Right kidney (tissue), 1 donor: ENCODE results near the gene GPC6.

Source experiments
- DNase-seq: peaks from one replicate; pipeline ENCODE4 v3.0.0-alpha.2; 2016

Gene GPC6

GRCh38 chr13:93227878-93228642, 1.5 kb downstream of the GPC6 start:
- DNase-seq, result peak; percentile 99

- no peak for DNase-seq
Observed at GRCh38 chr13:93228643-93228937, 2.0 kb downstream of the GPC6 start.

GRCh38 chr13:93230261-93230855, 3.8 kb downstream of the GPC6 start:
- DNase-seq, result no peak

GRCh38 chr13:93231867-93232266, 5.3 kb downstream of the GPC6 start:
- DNase-seq, result no peak

- no peak for DNase-seq
Observed at GRCh38 chr13:93233997-93234416, 7.4 kb downstream of the GPC6 start.

GRCh38 chr13:93234459-93234858, 7.9 kb downstream of the GPC6 start:
- no peak for DNase-seq

GRCh38 chr13:93235258-93236015, 8.8 kb downstream of the GPC6 start:
- no peak for DNase-seq

GRCh38 chr13:93238711-93239110, 12.1 kb downstream of the GPC6 start:
- no peak for DNase-seq

- no peak for DNase-seq
Observed at GRCh38 chr13:93243375-93244063, 16.9 kb downstream of the GPC6 start.

GRCh38 chr13:93244141-93244917, 17.7 kb downstream of the GPC6 start:
- peak; percentile 48 for DNase-seq

- DNase-seq, result no peak
Observed at GRCh38 chr13:93244918-93245280, 18.3 kb downstream of the GPC6 start.

GRCh38 chr13:93246069-93246468, 19.5 kb downstream of the GPC6 start:
- DNase-seq, result no peak

GRCh38 chr13:93248627-93249047, 22.0 kb downstream of the GPC6 start:
- peak; percentile 28 for DNase-seq

- no peak for DNase-seq
Observed at GRCh38 chr13:93249364-93250306, 23.0 kb downstream of the GPC6 start.

GRCh38 chr13:93254775-93255174, 28.2 kb downstream of the GPC6 start:
- DNase-seq, result no peak

GRCh38 chr13:93256998-93257397, 30.4 kb downstream of the GPC6 start:
- no peak for DNase-seq

- DNase-seq, result no peak
Observed at GRCh38 chr13:93259527-93260080, 33.0 kb downstream of the GPC6 start.

- no peak for DNase-seq
Observed at GRCh38 chr13:93260591-93260990, 34.0 kb downstream of the GPC6 start.

GRCh38 chr13:93262729-93263345, 36.2 kb downstream of the GPC6 start:
- no peak for DNase-seq

GRCh38 chr13:93264876-93265275, 38.3 kb downstream of the GPC6 start:
- DNase-seq, result no peak
